Measurements from ENCODE around the gene DAPK1. TPM values are rescaled to one million over a fixed set of nuclear protein-coding genes. Genes with fewer than 3 reads are reported as not detected.

Gene DAPK1
- total and polyA plus RNA-seq, 10 of the 15 experiments (the other 5 are each of a cell fraction or from before 2014, with no cell fraction given) = 8.2 to 94.7 (median 51.6) TPM

GRCh38 chr9:87674565-87675299, 177.1 kb downstream of the DAPK1 start:
- peaks cover 0 to 5% of the 10 kb centered on the region in 2 experiments for H3K36me3 ChIP-seq (ENCODE audit: control insufficient read depth in 2 of 2, insufficient read depth in 2 of 2, low read length in 1 of 2)
- H3K4me2 ChIP-seq (ENCODE audit: control insufficient read depth, insufficient read depth) = no peak overlapping the region
- WGBS (ENCODE audit: insufficient coverage, insufficient replicate concordance, low lambda C conversion rate, missing lambda C conversion rate) = 65% methylated on average over 6 of the region's 6 CpGs
- H3K4me1 ChIP-seq (ENCODE audit: control insufficient read depth, insufficient read depth, low read length) = no peaks in the 10 kb centered on the region; the same call in 1 of the 2 replicates
- in situ Hi-C loops (cut with MboI) = no loop called here
- H3K4me3 ChIP-seq = no peak overlapping the region
- POLR2A ChIA-PET = no interaction called here
- no peak overlapping the region for H2AFZ ChIP-seq (ENCODE audit: control insufficient read depth, low read depth, low read length)
- H3K79me2 ChIP-seq (ENCODE audit: control insufficient read depth, insufficient read depth, low read length) = no peaks in the 10 kb centered on the region
- H4K20me1 ChIP-seq (ENCODE audit: control insufficient read depth, insufficient read depth) = no peaks in the 10 kb centered on the region
- H3K27me3 ChIP-seq (replicated peaks in 1 of 2; ENCODE audit: control insufficient read depth in 2 of 2, insufficient read depth in 2 of 2, low read length in 1 of 2) = no peaks in the 10 kb centered on the region
- no peak for TF ChIP-seq TCF7 (IDR thresholded peaks at IDR 0.05; ENCODE audit: borderline replicate concordance)
- TF ChIP-seq SREBF2 (IDR thresholded peaks at IDR 0.05; ENCODE audit: low read length) = no peak
- TF ChIP-seq ZBTB40 (IDR thresholded peaks at IDR 0.05; ENCODE audit: borderline replicate concordance) = peak; percentile 76
- TF ChIP-seq CTCF (IDR thresholded peaks at IDR 0.05 in 2 of 3, conservative IDR thresholded peaks at IDR 0.05 in 1 of 3; ENCODE audit: control insufficient read depth in 2 of 3, extremely low read depth in 1 of 3, insufficient read depth in 1 of 3, low read depth in 3 of 3, low read length in 3 of 3) = no peak
- TF ChIP-seq ZNF592 (IDR thresholded peaks at IDR 0.05) = no peak
- FAIRE-seq (peak; percentile 94), DNase-seq (ENCODE audit: low read depth, low spot score) (no peak), ATAC-seq (no peak)
- RAD21 ChIA-PET (ENCODE audit: unreplicated experiment) = interaction anchor here (0.7 kb wide), 1 partner anchor 62 kb away, joined by 3 read pairs; no protein-coding TSS in a partner anchor
- no TSS peak for BruUV-seq (replicated peaks)
- CTCF ChIA-PET = interaction anchor here (0.9 kb wide), 1 partner anchor 10 kb away, joined by 4 read pairs; no protein-coding TSS in a partner anchor
- intact Hi-C loops (cut with micrococcal nuclease; ENCODE audit: unreplicated experiment) = no loop called here
- H3K9me3 ChIP-seq (replicated peaks; ENCODE audit: control insufficient read depth, insufficient read depth, low read length) = no peaks in the 10 kb centered on the region
- H3K27ac ChIP-seq (ENCODE audit: control insufficient read depth, insufficient read depth) = no peak overlapping the region
- H3K9ac ChIP-seq (ENCODE audit: control insufficient read depth, insufficient read depth, low read length) = no peak overlapping the region
- SMC1A ChIA-PET (ENCODE audit: uncharacterized antibody, unreplicated experiment) = interaction anchor here (0.7 kb wide), 1 partner anchor 893 kb away, joined by 3 read pairs; no protein-coding TSS in a partner anchor
